A549 (cell line): ENCODE measurements around the gene SYTL2.

ENCODE experiments used
- CBX2 ChIP-seq: fragments of 200-600 bp; sonication (generic); IDR thresholded peaks from 2 replicates; pipeline ENCODE4 v1.6.1; 2016; ENCODE audit warnings: low read depth, mild to moderate bottlenecking, borderline replicate concordance
- EHMT2 ChIP-seq: fragments of 200-600 bp; sonication (generic); IDR thresholded peaks from 2 replicates; pipeline ENCODE4 v1.6.1; 2016; ENCODE audit warnings: antibody characterized with exemption, low read depth, mild to moderate bottlenecking, moderate library complexity
- KDM1A ChIP-seq: fragments of 200-600 bp; sonication (generic); IDR thresholded peaks from 2 replicates; pipeline ENCODE4 v1.6.1; 2016; ENCODE audit warnings: low read depth, mild to moderate bottlenecking
- POLR2A ChIP-seq: IDR thresholded peaks from 2 replicates; pipeline ENCODE4 v1.6.1; 2012; ENCODE audit warnings: mild to moderate bottlenecking, low read length
- RAD21 ChIP-seq, 2 experiments: fragments of >200 bp in 1 of 2; sonication (Bioruptor Twin) in 1 of 2; formaldehyde crosslinking in 1 of 2; IDR thresholded peaks in 1 of 2; conservative IDR thresholded peaks in 1 of 2; 2 replicates in 1 of 2; 3 replicates in 1 of 2; pipeline ENCODE4 v1.6.1; 2012 to 2018; ENCODE audit warnings: inconsistent platforms in 1 of 2
- SMC3 ChIP-seq: fragments of >200 bp; sonication (Bioruptor Twin); formaldehyde crosslinking; IDR thresholded peaks from 3 replicates; pipeline ENCODE4 v1.6.1; 2018; ENCODE audit warnings: inconsistent platforms
- TF ChIP-seq, protein P1 (sequence below): fragments of >200 bp; sonication (Bioruptor Twin); formaldehyde crosslinking; IDR thresholded peaks from 3 replicates; pipeline ENCODE4 v1.5.1; 2016
- TF ChIP-seq, protein P2 (sequence below): IDR thresholded peaks from 2 replicates; pipeline ENCODE4 v1.6.1; 2012

DNA sequence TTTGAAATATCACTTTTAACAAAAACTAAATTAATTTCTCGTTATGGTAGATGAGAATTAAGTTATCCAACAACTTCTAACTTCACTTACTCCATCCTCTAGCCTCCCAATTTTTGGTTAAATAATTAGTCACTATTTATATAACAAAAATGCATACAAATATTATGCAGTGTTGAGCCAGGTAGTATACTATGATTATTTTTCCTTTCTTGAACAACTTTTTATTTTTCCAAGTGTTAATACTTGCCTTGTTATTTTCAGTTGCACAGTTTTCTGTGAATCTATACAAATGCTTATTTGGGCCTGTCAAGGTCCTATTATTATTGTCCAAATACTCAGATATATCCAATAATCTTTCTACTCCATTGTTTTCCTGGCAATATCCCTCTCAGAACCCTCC, 24.3 kb upstream of the SYTL2 start:
- TF ChIP-seq RAD21 (conservative IDR thresholded peaks at IDR 0.05 in 1 of 2, IDR thresholded peaks at IDR 0.05 in 1 of 2) = no peak
- no peak for TF ChIP-seq SMC3
- TF ChIP-seq KDM1A = no peak
- TF ChIP-seq, protein P1, sequence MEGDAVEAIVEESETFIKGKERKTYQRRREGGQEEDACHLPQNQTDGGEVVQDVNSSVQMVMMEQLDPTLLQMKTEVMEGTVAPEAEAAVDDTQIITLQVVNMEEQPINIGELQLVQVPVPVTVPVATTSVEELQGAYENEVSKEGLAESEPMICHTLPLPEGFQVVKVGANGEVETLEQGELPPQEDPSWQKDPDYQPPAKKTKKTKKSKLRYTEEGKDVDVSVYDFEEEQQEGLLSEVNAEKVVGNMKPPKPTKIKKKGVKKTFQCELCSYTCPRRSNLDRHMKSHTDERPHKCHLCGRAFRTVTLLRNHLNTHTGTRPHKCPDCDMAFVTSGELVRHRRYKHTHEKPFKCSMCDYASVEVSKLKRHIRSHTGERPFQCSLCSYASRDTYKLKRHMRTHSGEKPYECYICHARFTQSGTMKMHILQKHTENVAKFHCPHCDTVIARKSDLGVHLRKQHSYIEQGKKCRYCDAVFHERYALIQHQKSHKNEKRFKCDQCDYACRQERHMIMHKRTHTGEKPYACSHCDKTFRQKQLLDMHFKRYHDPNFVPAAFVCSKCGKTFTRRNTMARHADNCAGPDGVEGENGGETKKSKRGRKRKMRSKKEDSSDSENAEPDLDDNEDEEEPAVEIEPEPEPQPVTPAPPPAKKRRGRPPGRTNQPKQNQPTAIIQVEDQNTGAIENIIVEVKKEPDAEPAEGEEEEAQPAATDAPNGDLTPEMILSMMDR = no peak
- TF ChIP-seq POLR2A = no peak
- no peak for TF ChIP-seq EHMT2
- no peak for TF ChIP-seq CBX2
- TF ChIP-seq, protein P2, sequence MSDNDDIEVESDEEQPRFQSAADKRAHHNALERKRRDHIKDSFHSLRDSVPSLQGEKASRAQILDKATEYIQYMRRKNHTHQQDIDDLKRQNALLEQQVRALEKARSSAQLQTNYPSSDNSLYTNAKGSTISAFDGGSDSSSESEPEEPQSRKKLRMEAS = no peak
